ENCODE results near the gene ACE. TPM values are rescaled to one million over a fixed set of nuclear protein-coding genes. Genes with fewer than 3 reads are reported as not detected.

Gene ACE
- total and polyA plus RNA-seq, 4 donors: 5.5 to 87.3 (median 35.3) TPM

DNA sequence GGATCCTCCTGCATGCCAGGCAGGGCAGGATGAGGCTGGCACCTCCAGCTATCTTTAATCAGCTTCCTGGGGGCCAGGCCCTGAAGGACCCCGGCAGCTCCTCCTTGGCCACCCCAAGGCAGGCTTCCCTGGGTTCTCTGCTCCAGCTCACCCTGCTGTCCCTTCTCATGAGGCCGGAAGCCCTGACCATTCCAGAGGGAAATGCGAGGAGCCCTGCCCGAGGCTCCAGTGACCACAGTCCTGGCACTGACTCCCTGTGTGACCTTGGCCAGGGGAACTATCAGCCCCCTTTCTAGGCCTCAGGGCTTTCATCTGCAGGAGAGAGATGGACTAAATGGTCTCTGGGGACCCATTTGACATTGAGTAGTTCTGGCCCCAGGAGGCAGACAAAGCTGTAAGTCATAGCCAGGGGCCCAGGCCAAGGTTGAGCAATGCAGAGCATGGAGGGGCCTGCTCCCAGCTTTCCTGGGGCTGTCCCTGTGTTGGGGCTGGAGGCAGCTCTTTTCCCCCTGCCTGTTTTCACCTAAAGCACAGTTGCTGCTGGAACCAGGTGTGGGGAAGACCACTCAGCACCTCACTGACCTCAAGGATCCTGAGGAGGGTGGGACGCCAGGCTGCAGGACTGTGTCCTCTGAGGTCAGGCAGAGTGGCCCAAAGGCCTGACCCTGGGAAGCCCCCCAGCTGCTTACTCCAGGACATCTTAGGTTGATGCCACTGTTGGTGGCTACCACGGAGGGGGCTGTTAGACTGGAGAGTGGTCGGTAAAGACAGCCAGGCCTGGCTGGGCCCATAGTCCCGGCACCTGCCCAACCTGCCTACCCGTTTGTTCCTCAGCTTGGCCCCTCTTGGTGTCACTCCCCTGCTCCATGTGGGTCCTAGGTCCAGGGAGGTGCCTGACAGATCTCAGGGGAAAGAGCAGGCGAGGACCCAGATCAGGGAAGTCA lies 54.4 kb downstream of the ACE start:
- no peak for ATAC-seq (ENCODE audit: insufficient read depth, low FRiP score)
- no peak for DNase-seq
- no peaks in the 10 kb centered on the region for H3K36me3 ChIP-seq (ENCODE audit: control insufficient read depth in 4 of 4, insufficient read depth in 4 of 4, low read length in 4 of 4)

DNA sequence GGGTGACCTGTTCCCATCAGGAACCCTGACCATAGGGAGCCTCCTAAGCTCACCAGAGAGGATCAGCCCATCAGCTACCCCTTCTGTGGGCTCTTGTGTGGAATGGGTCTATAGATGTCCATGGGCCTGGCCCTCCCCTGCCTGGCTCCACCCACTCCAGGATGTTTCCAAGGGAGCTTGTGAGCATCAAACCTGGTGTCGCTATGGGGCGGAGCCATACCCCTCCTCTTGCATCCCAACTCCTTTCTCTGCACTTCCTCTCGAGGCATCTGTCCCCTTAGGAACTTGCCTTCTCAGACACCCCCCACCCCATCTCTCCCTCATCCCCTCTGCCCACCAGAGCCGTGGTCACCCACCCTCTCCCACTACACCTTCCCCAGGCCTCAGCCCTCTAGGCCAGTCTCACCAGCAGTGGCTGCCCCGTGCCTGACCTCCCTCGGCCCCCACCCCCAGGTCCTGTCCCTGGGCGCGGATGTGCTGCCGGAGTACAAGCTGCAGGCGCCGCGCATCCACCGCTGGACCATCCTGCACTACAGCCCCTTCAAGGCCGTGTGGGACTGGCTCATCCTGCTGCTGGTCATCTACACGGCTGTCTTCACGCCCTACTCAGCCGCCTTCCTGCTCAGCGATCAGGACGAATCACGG lies 56.7 kb downstream of the ACE start:
- H3K4me1 ChIP-seq (ENCODE audit: control insufficient read depth in 5 of 5, insufficient read depth in 5 of 5, low read length in 5 of 5): no peaks in the 10 kb centered on the region
- ATAC-seq (ENCODE audit: insufficient read depth, low FRiP score) (no peak), DNase-seq (no peak)
- TF ChIP-seq, protein P1, sequence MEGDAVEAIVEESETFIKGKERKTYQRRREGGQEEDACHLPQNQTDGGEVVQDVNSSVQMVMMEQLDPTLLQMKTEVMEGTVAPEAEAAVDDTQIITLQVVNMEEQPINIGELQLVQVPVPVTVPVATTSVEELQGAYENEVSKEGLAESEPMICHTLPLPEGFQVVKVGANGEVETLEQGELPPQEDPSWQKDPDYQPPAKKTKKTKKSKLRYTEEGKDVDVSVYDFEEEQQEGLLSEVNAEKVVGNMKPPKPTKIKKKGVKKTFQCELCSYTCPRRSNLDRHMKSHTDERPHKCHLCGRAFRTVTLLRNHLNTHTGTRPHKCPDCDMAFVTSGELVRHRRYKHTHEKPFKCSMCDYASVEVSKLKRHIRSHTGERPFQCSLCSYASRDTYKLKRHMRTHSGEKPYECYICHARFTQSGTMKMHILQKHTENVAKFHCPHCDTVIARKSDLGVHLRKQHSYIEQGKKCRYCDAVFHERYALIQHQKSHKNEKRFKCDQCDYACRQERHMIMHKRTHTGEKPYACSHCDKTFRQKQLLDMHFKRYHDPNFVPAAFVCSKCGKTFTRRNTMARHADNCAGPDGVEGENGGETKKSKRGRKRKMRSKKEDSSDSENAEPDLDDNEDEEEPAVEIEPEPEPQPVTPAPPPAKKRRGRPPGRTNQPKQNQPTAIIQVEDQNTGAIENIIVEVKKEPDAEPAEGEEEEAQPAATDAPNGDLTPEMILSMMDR (IDR thresholded peaks at IDR 0.05; ENCODE audit: control extremely low read depth, extremely low read depth): no peak
- no peak overlapping the region for H3K9ac ChIP-seq (ENCODE audit: insufficient read depth in 1 of 2, low read length in 2 of 2)
- H3K4me3 ChIP-seq: no peak overlapping the region
- WGBS, 2 donors: 85 to 89% methylated on average over 20 of the region's 20 CpGs
- H3K36me3 ChIP-seq (ENCODE audit: control insufficient read depth in 4 of 4, insufficient read depth in 4 of 4, low read length in 4 of 4): no peaks in the 10 kb centered on the region
- H3K9me3 ChIP-seq (ENCODE audit: control insufficient read depth in 4 of 4, insufficient read depth in 3 of 4, low read length in 3 of 4): no peaks in the 10 kb centered on the region
- no peak overlapping the region for H3K27ac ChIP-seq (ENCODE audit: low read depth in 1 of 2, low read length in 1 of 2)
- H3K27me3 ChIP-seq (ENCODE audit: control insufficient read depth in 3 of 3, insufficient read depth in 3 of 3, low read length in 2 of 3): peaks cover 0 to 18% (median 5%) of the 10 kb centered on the region in 3 donors

More for the DNA sequence above, 54.4 kb downstream of the ACE start:
- Histone ChIP-seq H3K4me3 (no peak overlapping the region), H3K4me1 (ENCODE audit: control insufficient read depth in 5 of 5, insufficient read depth in 5 of 5, low read length in 5 of 5) (no peaks in the 10 kb centered on the region), H3K27ac (ENCODE audit: low read depth in 1 of 2, low read length in 1 of 2) (no peak overlapping the region), H3K27me3 (ENCODE audit: control insufficient read depth in 3 of 3, insufficient read depth in 3 of 3, low read length in 2 of 3) (peaks cover 0 to 5% (median 0%) of the 10 kb centered on the region in 3 donors), H3K9me3 (ENCODE audit: control insufficient read depth in 4 of 4, insufficient read depth in 3 of 4, low read length in 3 of 4) (no peaks in the 10 kb centered on the region), H3K9ac (ENCODE audit: insufficient read depth in 1 of 2, low read length in 2 of 2) (no peak overlapping the region)
- TF ChIP-seq, protein P1 (IDR thresholded peaks at IDR 0.05; ENCODE audit: control extremely low read depth, extremely low read depth): no peak
- 88 to 90% methylated on average over 10 of the region's 10 CpGs for WGBS, 2 donors

DNA sequence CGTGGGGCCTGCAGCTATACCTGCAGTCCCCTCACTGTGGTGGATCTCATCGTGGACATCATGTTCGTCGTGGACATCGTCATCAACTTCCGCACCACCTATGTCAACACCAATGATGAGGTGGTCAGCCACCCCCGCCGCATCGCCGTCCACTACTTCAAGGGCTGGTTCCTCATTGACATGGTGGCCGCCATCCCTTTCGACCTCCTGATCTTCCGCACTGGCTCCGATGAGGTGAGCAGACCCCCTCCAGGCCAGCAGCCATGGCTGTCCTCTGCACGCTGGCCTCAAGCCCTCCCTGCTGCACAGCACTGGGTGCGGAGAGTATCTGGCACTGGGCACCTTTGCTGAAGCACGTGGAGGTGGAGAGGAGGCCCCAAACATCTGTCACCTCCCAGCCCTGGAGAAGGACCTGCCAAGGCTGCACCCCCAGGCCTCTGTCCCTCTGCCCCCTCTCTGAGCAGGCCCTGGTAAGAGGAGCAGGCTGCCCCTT lies 57.3 kb downstream of the ACE start:
- WGBS, 2 donors: 92 to 98% methylated on average over 17 of the region's 17 CpGs
- DNase-seq: no peak
- TF ChIP-seq, protein P1 (IDR thresholded peaks at IDR 0.05; ENCODE audit: control extremely low read depth, extremely low read depth): no peak
- Histone ChIP-seq H3K4me1 (ENCODE audit: control insufficient read depth in 5 of 5, insufficient read depth in 5 of 5, low read length in 5 of 5) (no peaks in the 10 kb centered on the region), H3K27ac (ENCODE audit: low read depth in 1 of 2, low read length in 1 of 2) (no peak overlapping the region), H3K27me3 (ENCODE audit: control insufficient read depth in 3 of 3, insufficient read depth in 3 of 3, low read length in 2 of 3) (peaks cover 0 to 24% (median 10%) of the 10 kb centered on the region in 3 donors), H3K36me3 (ENCODE audit: control insufficient read depth in 4 of 4, insufficient read depth in 4 of 4, low read length in 4 of 4) (no peaks in the 10 kb centered on the region), H3K4me3 (no peak overlapping the region), H3K9me3 (ENCODE audit: control insufficient read depth in 4 of 4, insufficient read depth in 3 of 4, low read length in 3 of 4) (no peaks in the 10 kb centered on the region), H3K9ac (ENCODE audit: insufficient read depth in 1 of 2, low read length in 2 of 2) (no peak overlapping the region)
- ATAC-seq (ENCODE audit: insufficient read depth, low FRiP score): no peak
